GM19035 (cell line): ENCODE data around the gene TAS2R42.

ENCODE experiments used
- ATAC-seq: cut with Tn5 transposase; IDR thresholded peaks from one replicate; pipeline ENCODE4 v1.9.1; 2021; ENCODE audit not compliant: unreplicated experiment

The TAS2R42 gene

GRCh38 chr12:11186837-11187236, at the start of gene TAS2R42:
Gene TAS2R42 (minus strand): TSS chr12:11186937. CDS start chr12:11186937, 0 bp downstream.
- no peak for ATAC-seq

GRCh38 chr12:11233532-11233931, 46.8 kb upstream of the TAS2R42 start:
- no peak for ATAC-seq

GRCh38 chr12:11228296-11228879, 41.7 kb upstream of the TAS2R42 start:
- no peak for ATAC-seq

- ATAC-seq, result no peak
These were observed 40.6 kb upstream of the TAS2R42 start for GRCh38 chr12:11227373-11227772.

GRCh38 chr12:11209113-11209512, 22.4 kb upstream of the TAS2R42 start:
- ATAC-seq, result no peak

GRCh38 chr12:11204173-11204572, 17.4 kb upstream of the TAS2R42 start:
- ATAC-seq, result no peak

GRCh38 chr12:11202811-11203210, 16.1 kb upstream of the TAS2R42 start:
- ATAC-seq, result no peak

- no peak for ATAC-seq
These were observed 3.7 kb downstream of the TAS2R42 start for GRCh38 chr12:11183011-11183410.

GRCh38 chr12:11182529-11182928, 4.2 kb downstream of the TAS2R42 start:
- no peak for ATAC-seq

- no peak for ATAC-seq
These were observed 8.5 kb downstream of the TAS2R42 start for GRCh38 chr12:11178250-11178649.

GRCh38 chr12:11174022-11174421, 12.7 kb downstream of the TAS2R42 start:
- ATAC-seq, result no peak

- no peak for ATAC-seq
These were observed 14.6 kb downstream of the TAS2R42 start for GRCh38 chr12:11171969-11172675.

GRCh38 chr12:11171145-11171968, 15.4 kb downstream of the TAS2R42 start, which contains the start of gene SMIM10L1:
Gene SMIM10L1 (plus strand): TSS chr12:11171194. CDS start chr12:11171357, 163 bp downstream.
- peak; percentile 98 for ATAC-seq

- no peak for ATAC-seq
These were observed 16.0 kb downstream of the TAS2R42 start for GRCh38 chr12:11170810-11171144.

GRCh38 chr12:11166300-11166699, 20.4 kb downstream of the TAS2R42 start:
- no peak for ATAC-seq

GRCh38 chr12:11164384-11164783, 22.4 kb downstream of the TAS2R42 start:
- ATAC-seq, result no peak

- ATAC-seq, result no peak
These were observed 24.2 kb downstream of the TAS2R42 start for GRCh38 chr12:11162502-11162901.

GRCh38 chr12:11158885-11159444, 27.8 kb downstream of the TAS2R42 start:
- no peak for ATAC-seq

- ATAC-seq, result no peak
These were observed 32.3 kb downstream of the TAS2R42 start for GRCh38 chr12:11154400-11154925.

GRCh38 chr12:11152725-11153124, 34.0 kb downstream of the TAS2R42 start:
- no peak for ATAC-seq

- no peak for ATAC-seq
These were observed 35.9 kb downstream of the TAS2R42 start for GRCh38 chr12:11150832-11151231.
